ENCODE results near the gene MTSS2.

Gene MTSS2

GRCh38 chr16:70713824-70714223 is 28.0 kb upstream of the MTSS2 start:
- no peak for DNase-seq

GRCh38 chr16:70713342-70713741 is 27.5 kb upstream of the MTSS2 start:
- DNase-seq = no peak

GRCh38 chr16:70712942-70713341 is 27.1 kb upstream of the MTSS2 start:
- DNase-seq = no peak

- DNase-seq = no peak
Measured at GRCh38 chr16:70712359-70712758, 26.5 kb upstream of the MTSS2 start.

GRCh38 chr16:70711211-70712031 is 25.6 kb upstream of the MTSS2 start:
- no peak for DNase-seq

GRCh38 chr16:70710422-70711210 is 24.8 kb upstream of the MTSS2 start:
- no peak for DNase-seq

- DNase-seq = no peak
Measured at GRCh38 chr16:70709942-70710341, 24.1 kb upstream of the MTSS2 start.

GRCh38 chr16:70709457-70709856 is 23.6 kb upstream of the MTSS2 start:
- no peak for DNase-seq

GRCh38 chr16:70708366-70709246 is 22.8 kb upstream of the MTSS2 start:
- DNase-seq = no peak

- DNase-seq = no peak
Measured at GRCh38 chr16:70706948-70707465, 21.2 kb upstream of the MTSS2 start.

GRCh38 chr16:70705056-70705455 is 19.2 kb upstream of the MTSS2 start:
- no peak for DNase-seq

GRCh38 chr16:70704586-70704985 is 18.7 kb upstream of the MTSS2 start:
- no peak for DNase-seq

- no peak for DNase-seq
Measured at GRCh38 chr16:70703835-70704381, 18.1 kb upstream of the MTSS2 start.

GRCh38 chr16:70703041-70703834 is 17.4 kb upstream of the MTSS2 start:
- DNase-seq = no peak

GRCh38 chr16:70702624-70703023 is 16.8 kb upstream of the MTSS2 start:
- no peak for DNase-seq

GRCh38 chr16:70701998-70702397 is 16.1 kb upstream of the MTSS2 start:
- no peak for DNase-seq

- DNase-seq = no peak
Measured at GRCh38 chr16:70701596-70701995, 15.7 kb upstream of the MTSS2 start.

- DNase-seq = no peak
Measured at GRCh38 chr16:70701036-70701435, 15.2 kb upstream of the MTSS2 start.

- DNase-seq = no peak
Measured at GRCh38 chr16:70700101-70701020, 14.5 kb upstream of the MTSS2 start.

GRCh38 chr16:70699696-70700095 is 13.8 kb upstream of the MTSS2 start:
- DNase-seq = no peak

- no peak for DNase-seq
Measured at GRCh38 chr16:70698901-70699300, 13.0 kb upstream of the MTSS2 start.
